Measurements from ENCODE around the gene NMT1.

Gene NMT1

DNA sequence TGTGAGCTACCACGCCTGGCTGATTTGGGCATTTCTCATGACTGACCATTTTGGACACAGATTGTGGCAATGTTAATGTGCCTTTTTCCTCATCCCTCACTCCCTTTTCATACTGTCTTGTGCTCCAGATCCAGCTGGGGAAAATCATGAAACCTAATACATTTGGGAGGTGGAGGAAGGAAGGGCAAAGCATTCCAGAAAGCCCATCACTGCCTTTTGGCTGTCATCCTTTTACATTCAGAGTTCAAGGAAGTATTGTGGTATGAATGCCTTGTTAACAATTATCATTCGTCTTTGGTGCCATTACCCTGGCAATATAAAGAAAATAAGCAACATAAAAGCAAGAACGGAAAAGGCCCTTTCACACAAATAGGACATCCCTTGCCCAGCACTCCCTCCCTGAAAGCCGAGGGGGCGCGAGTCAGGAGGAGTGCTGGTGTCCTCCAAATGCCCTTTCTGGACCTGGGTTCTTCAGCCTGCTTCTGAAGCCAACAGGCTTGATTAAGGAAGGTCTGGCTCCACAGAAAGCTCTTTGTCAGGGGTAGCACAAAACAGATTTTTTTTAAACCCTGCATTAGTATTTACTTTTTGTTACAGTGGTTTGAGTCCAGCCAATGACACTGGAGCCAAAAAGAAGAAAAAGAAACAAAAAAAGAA, 20.1 kb downstream of the NMT1 start:
- no peak for DNase-seq (ENCODE audit: extremely low read depth, insufficient read length)
- no peaks in the 10 kb centered on the region for H3K27me3 ChIP-seq (replicated peaks; ENCODE audit: control insufficient read depth, insufficient read depth, low read length)
- H3K36me3 ChIP-seq (ENCODE audit: control insufficient read depth, insufficient read depth, low read length) = peaks cover 12% of the 10 kb centered on the region
- TF ChIP-seq, protein P1, sequence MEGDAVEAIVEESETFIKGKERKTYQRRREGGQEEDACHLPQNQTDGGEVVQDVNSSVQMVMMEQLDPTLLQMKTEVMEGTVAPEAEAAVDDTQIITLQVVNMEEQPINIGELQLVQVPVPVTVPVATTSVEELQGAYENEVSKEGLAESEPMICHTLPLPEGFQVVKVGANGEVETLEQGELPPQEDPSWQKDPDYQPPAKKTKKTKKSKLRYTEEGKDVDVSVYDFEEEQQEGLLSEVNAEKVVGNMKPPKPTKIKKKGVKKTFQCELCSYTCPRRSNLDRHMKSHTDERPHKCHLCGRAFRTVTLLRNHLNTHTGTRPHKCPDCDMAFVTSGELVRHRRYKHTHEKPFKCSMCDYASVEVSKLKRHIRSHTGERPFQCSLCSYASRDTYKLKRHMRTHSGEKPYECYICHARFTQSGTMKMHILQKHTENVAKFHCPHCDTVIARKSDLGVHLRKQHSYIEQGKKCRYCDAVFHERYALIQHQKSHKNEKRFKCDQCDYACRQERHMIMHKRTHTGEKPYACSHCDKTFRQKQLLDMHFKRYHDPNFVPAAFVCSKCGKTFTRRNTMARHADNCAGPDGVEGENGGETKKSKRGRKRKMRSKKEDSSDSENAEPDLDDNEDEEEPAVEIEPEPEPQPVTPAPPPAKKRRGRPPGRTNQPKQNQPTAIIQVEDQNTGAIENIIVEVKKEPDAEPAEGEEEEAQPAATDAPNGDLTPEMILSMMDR (IDR thresholded peaks at IDR 0.05; ENCODE audit: insufficient read depth, low read length, poor library complexity, severe bottlenecking) = no peak
- no peak overlapping the region for H3K4me3 ChIP-seq (replicated peaks; ENCODE audit: low read depth, low read length)

DNA sequence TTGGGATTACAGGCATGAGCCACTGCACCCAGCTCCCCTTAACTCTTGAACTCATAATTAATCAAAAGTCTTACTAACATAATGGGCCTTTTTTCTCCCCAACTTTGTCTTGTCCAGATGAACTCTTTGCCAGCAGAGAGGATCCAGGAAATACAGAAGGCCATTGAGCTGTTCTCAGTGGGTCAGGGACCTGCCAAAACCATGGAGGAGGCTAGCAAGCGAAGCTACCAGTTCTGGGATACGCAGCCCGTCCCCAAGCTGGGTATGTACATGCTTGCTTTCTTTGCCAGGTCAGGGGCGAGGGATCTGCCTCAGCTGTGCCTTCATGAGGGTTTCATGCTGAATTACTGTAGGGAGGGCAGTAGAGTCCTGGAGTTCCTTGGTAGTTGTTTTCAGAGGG, 25.3 kb downstream of the NMT1 start:
- TF ChIP-seq, protein P1 (IDR thresholded peaks at IDR 0.05; ENCODE audit: insufficient read depth, low read length, poor library complexity, severe bottlenecking) = no peak
- no peak for DNase-seq (ENCODE audit: extremely low read depth, insufficient read length)
- Histone ChIP-seq H3K36me3 (ENCODE audit: control insufficient read depth, insufficient read depth, low read length) (peaks cover 24% of the 10 kb centered on the region), H3K4me3 (replicated peaks; ENCODE audit: low read depth, low read length) (no peak overlapping the region), H3K27me3 (replicated peaks; ENCODE audit: control insufficient read depth, insufficient read depth, low read length) (no peaks in the 10 kb centered on the region)

DNA sequence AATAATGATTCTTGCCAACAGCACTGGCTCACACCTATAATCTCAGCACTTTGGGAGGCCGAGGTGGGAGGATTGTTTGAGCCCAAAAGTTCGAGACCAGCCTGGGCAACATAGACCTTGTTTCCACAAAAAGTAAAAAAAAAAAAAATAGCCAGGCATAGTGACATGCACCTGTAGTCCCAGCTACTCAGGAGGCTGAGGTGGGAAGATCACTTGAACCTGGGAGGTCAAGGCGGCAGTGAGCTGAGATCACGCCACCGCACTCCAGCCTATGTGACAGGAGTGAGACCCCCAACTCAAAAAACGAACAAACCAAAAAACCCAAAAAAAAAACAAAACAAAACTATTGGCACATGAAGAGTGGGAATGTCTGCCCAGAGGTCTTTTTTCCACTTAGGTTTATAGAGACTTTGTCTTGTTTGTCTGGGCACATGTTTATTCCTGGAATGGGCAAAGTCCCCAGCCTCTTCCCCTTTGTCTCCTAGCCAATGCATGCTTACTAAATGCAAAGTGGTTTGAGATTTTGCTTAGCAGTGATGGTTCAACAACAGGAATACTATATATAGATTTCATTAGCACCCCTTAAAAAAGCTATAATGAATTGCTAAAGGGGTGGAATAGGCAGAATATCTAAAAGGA, 25.9 kb downstream of the NMT1 start:
- peaks cover 22% of the 10 kb centered on the region for H3K36me3 ChIP-seq (ENCODE audit: control insufficient read depth, insufficient read depth, low read length)
- TF ChIP-seq, protein P1 (IDR thresholded peaks at IDR 0.05; ENCODE audit: insufficient read depth, low read length, poor library complexity, severe bottlenecking) = no peak

DNA sequence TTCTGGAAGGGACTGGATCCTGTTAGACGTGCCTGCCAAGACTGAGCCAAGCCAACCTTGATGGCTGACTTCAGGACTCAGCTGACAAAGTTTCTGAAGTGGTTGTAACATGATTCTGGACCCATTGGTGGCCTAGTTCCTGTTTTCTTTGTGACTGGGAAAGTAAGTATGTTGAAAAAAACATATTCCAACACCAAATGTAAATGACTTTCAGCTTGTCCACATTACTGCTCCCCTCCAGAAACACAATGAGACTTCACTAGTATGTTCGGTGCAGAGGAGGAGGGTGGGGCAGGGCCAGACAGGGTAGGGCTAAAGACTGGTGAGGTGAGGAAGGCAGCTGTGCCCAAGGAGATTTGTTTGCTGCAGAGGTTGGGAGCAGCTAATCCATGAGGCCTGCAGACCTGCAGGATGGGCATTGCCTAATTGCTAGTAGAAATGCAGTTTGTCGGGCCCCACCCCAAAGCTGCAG, 26.4 kb downstream of the NMT1 start:
- Histone ChIP-seq H3K27me3 (replicated peaks; ENCODE audit: control insufficient read depth, insufficient read depth, low read length) (no peaks in the 10 kb centered on the region), H3K4me3 (replicated peaks; ENCODE audit: low read depth, low read length) (no peak overlapping the region), H3K36me3 (ENCODE audit: control insufficient read depth, insufficient read depth, low read length) (peaks cover 23% of the 10 kb centered on the region)
- TF ChIP-seq, protein P1 (IDR thresholded peaks at IDR 0.05; ENCODE audit: insufficient read depth, low read length, poor library complexity, severe bottlenecking) = no peak
- DNase-seq (ENCODE audit: extremely low read depth, insufficient read length) = no peak

More for the DNA sequence above, 25.9 kb downstream of the NMT1 start:
- H3K27me3 ChIP-seq (replicated peaks; ENCODE audit: control insufficient read depth, insufficient read depth, low read length) = no peaks in the 10 kb centered on the region
- no peak overlapping the region for H3K4me3 ChIP-seq (replicated peaks; ENCODE audit: low read depth, low read length)
- no peak for DNase-seq (ENCODE audit: extremely low read depth, insufficient read length)

DNA sequence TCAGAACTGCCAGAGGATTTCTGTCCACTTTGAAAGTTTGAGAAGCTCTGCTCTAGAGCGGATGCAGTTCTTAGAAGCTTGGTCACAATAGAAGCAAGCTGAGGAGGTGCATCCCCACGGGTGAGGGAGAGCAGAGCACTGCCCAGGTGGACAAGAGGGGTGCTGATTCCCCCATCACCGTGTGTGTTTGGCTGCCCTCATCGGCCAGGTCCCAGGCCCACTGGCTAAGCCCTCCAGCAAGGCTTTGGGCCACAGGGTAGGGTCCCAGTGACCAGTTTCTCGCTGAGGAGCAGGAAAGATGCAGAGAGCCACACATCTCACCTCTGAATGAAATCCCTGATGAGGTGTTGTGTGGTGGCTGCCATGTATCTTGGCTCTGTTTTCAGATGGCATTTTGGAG, 26.9 kb downstream of the NMT1 start:
- Histone ChIP-seq H3K36me3 (ENCODE audit: control insufficient read depth, insufficient read depth, low read length) (peaks cover 28% of the 10 kb centered on the region), H3K27me3 (replicated peaks; ENCODE audit: control insufficient read depth, insufficient read depth, low read length) (no peaks in the 10 kb centered on the region), H3K4me3 (replicated peaks; ENCODE audit: low read depth, low read length) (no peak overlapping the region)
- TF ChIP-seq, protein P1 (IDR thresholded peaks at IDR 0.05; ENCODE audit: insufficient read depth, low read length, poor library complexity, severe bottlenecking) = no peak
- DNase-seq (ENCODE audit: extremely low read depth, insufficient read length) = no peak
